Astrocyte (in vitro differentiated cells and primary cell): ENCODE measurements around the gene NMT2.

Experiments used
- EZH2 ChIP-seq: IDR thresholded peaks from 2 replicates; pipeline ENCODE4 v1.6.1; 2012; ENCODE audit warnings: mild to moderate bottlenecking, low read length, inconsistent platforms; ENCODE audit not compliant: insufficient read depth
- TF ChIP-seq, protein P1 (sequence below): IDR thresholded peaks from 2 replicates; pipeline ENCODE4 v1.5.1; 2011; ENCODE audit warnings: low read depth, mild to moderate bottlenecking, inconsistent platforms, low read length, moderate library complexity; ENCODE audit not compliant: insufficient read depth

DNA sequence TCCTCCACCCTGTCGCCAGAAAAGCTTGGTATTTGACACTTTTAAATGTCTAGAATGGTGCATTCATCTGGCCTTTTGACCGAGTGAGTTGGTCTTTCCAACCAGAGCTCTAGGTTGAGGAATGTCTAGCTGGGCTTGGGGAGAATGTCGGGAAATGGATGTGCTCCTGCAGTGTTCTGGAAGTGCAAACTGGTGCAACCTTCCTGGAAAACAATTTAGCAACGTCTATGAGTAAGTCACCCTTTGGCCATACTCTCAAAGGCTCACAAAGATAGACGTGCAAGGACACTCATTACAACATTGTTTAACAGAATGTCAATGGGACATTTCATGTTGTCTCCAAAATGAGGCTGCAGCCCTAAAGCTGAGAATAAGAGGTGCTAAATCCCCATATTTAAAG lies 12.2 kb upstream of the NMT2 start:
- TF ChIP-seq EZH2, result no peak
- TF ChIP-seq, protein P1, sequence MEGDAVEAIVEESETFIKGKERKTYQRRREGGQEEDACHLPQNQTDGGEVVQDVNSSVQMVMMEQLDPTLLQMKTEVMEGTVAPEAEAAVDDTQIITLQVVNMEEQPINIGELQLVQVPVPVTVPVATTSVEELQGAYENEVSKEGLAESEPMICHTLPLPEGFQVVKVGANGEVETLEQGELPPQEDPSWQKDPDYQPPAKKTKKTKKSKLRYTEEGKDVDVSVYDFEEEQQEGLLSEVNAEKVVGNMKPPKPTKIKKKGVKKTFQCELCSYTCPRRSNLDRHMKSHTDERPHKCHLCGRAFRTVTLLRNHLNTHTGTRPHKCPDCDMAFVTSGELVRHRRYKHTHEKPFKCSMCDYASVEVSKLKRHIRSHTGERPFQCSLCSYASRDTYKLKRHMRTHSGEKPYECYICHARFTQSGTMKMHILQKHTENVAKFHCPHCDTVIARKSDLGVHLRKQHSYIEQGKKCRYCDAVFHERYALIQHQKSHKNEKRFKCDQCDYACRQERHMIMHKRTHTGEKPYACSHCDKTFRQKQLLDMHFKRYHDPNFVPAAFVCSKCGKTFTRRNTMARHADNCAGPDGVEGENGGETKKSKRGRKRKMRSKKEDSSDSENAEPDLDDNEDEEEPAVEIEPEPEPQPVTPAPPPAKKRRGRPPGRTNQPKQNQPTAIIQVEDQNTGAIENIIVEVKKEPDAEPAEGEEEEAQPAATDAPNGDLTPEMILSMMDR, result no peak
